H1 (cell line): ENCODE results near the gene LRP3. TPM values are rescaled to one million over a fixed set of nuclear protein-coding genes. Genes with fewer than 3 reads are reported as not detected.

Experiments
- CTCF ChIA-PET: fragments of 300-600 bp; sonication (Branson Sonifier 250); formaldehyde crosslinking; loops from one replicate; lab custom pipeline; 2021; ENCODE audit not compliant: partially characterized antibody; lab: Charles Lee
- POLR2A ChIA-PET: fragments of 300-600 bp; sonication (Branson Sonifier 250); formaldehyde crosslinking; loops from one replicate; lab custom pipeline; 2021; ENCODE audit warnings: inconsistent platforms; ENCODE audit not compliant: partially characterized antibody; lab: Charles Lee
- DNase-seq, 2 experiments: peaks; one replicate each; pipeline versions ENCODE4 v3.0.0 to v3.0.0-alpha.2; 2010 to 2022; ENCODE audit warnings: low spot score in 2 of 2, low read depth in 1 of 2, mixed read lengths in 1 of 2
- FAIRE-seq: peaks from 2 replicates; lab custom pipeline; 2011; peaks lifted over from hg19 to GRCh38; lab: Jason Lieb, UNC
- H2AFZ ChIP-seq: 2 replicates; pipeline ENCODE4 v1.8.1; 2012; ENCODE audit warnings: low read length, inconsistent platforms
- H2AK5ac ChIP-seq: 2 replicates; pipeline ENCODE4 v1.6.1; 2013; ENCODE audit warnings: low read depth, low read length
- H2BK120ac ChIP-seq: replicated peaks from 2 replicates; pipeline ENCODE3; 2013; ENCODE audit warnings: low read depth, low read length, inconsistent platforms
- H2BK12ac ChIP-seq: 2 replicates; pipeline ENCODE4 v1.6.1; 2013; ENCODE audit warnings: low read depth, low read length
- H2BK15ac ChIP-seq: 2 replicates; pipeline ENCODE4 v1.6.1; 2013; ENCODE audit warnings: low read length
- H2BK20ac ChIP-seq: 2 replicates; pipeline ENCODE4 v1.6.1; 2013; ENCODE audit warnings: low read length
- H2BK5ac ChIP-seq: 2 replicates; pipeline ENCODE4 v1.6.1; 2013; ENCODE audit warnings: low read depth, low read length
- H3K14ac ChIP-seq: 2 replicates; pipeline ENCODE4 v1.6.1; 2013; ENCODE audit warnings: inconsistent platforms; ENCODE audit not compliant: insufficient read length
- H3K18ac ChIP-seq: 2 replicates; pipeline ENCODE4 v1.6.1; 2013; ENCODE audit warnings: low read length; ENCODE audit errors: extremely low read depth
- H3K23ac ChIP-seq: 2 replicates; pipeline ENCODE4 v1.6.1; 2013; ENCODE audit warnings: inconsistent platforms; ENCODE audit not compliant: insufficient read length
- H3K23me2 ChIP-seq: 2 replicates; pipeline ENCODE4 v1.6.1; 2013; ENCODE audit warnings: low read depth, low read length
- H3K27ac ChIP-seq: 2 replicates; pipeline ENCODE4 v1.6.1; 2011; ENCODE audit warnings: low read depth, low read length, inconsistent platforms
- H3K27me3 ChIP-seq, 4 experiments: replicated peaks in 1 of 4; 1 replicate in 1 of 4; 2 replicates in 3 of 4; pipeline versions ENCODE4 v1.6.1 to v1.8.1; 2011 to 2013; ENCODE audit warnings: low read length in 3 of 4, mild to moderate bottlenecking in 3 of 4, inconsistent platforms in 2 of 4, mixed read lengths in 2 of 4, moderate library complexity in 1 of 4; ENCODE audit not compliant: control insufficient read depth in 3 of 4, insufficient read depth in 3 of 4; ENCODE audit errors: extremely low read depth in 1 of 4
- H3K36me3 ChIP-seq, 4 experiments: 2 replicates each; pipeline versions ENCODE4 v1.6.1 to v1.8.1; 2011 to 2013; ENCODE audit warnings: mild to moderate bottlenecking in 4 of 4, low read length in 3 of 4, moderate library complexity in 2 of 4, control low read depth in 1 of 4, inconsistent platforms in 1 of 4; ENCODE audit not compliant: insufficient read depth in 4 of 4, control insufficient read depth in 2 of 4
- H3K4ac ChIP-seq: replicated peaks from 2 replicates; pipeline ENCODE3; 2013; ENCODE audit warnings: low read length, low read depth, mixed read lengths, inconsistent platforms; ENCODE audit not compliant: insufficient read length
- H3K4me1 ChIP-seq, 4 experiments: replicated peaks in 1 of 4; 1 replicate in 1 of 4; 2 replicates in 3 of 4; pipeline versions ENCODE4 v1.6.1 to v1.8.1; 2011 to 2013; ENCODE audit warnings: low read length in 3 of 4, inconsistent platforms in 2 of 4, mixed read lengths in 1 of 4; ENCODE audit not compliant: insufficient read depth in 4 of 4, control insufficient read depth in 3 of 4
- H3K4me2 ChIP-seq, 2 experiments: 2 replicates each; pipeline versions ENCODE4 v1.6.1 to v1.8.1; 2011 to 2013; ENCODE audit warnings: low read depth in 2 of 2, low read length in 2 of 2, control low read depth in 1 of 2, inconsistent platforms in 1 of 2, mild to moderate bottlenecking in 1 of 2; ENCODE audit not compliant: insufficient read depth in 1 of 2
- H3K4me3 ChIP-seq, 4 experiments: fragments of 200-600, 300-600 bp in 1 of 4; sonication (generic), shearing (Covaris generic), sonication (Bioruptor Twin) in 1 of 4; 2 replicates each; pipeline versions ENCODE4 v1.5.1 to v1.8.1; 2011 to 2016; ENCODE audit warnings: low read length in 4 of 4, low read depth in 3 of 4, control low read depth in 2 of 4, inconsistent platforms in 2 of 4, mild to moderate bottlenecking in 2 of 4, mixed read lengths in 1 of 4, moderate library complexity in 1 of 4; ENCODE audit not compliant: insufficient read depth in 2 of 4; ENCODE audit errors: extremely low read depth in 1 of 4
- H3K56ac ChIP-seq: replicated peaks from 2 replicates; pipeline ENCODE3; 2013; ENCODE audit warnings: low read depth, mild to moderate bottlenecking, mixed read lengths, low read length, inconsistent platforms; ENCODE audit not compliant: insufficient read length
- H3K79me1 ChIP-seq: 2 replicates; pipeline ENCODE4 v1.6.1; 2013; ENCODE audit warnings: low read depth, low read length, control low read depth
- H3K79me2 ChIP-seq, 2 experiments: 2 replicates each; pipeline versions ENCODE4 v1.6.1 to v1.8.1; 2012 to 2013; ENCODE audit warnings: low read length in 2 of 2, mild to moderate bottlenecking in 2 of 2, inconsistent platforms in 1 of 2; ENCODE audit not compliant: insufficient read depth in 2 of 2, control insufficient read depth in 1 of 2
- H3K9ac ChIP-seq, 4 experiments: replicated peaks in 1 of 4; 1 replicate in 1 of 4; 2 replicates in 3 of 4; pipeline versions ENCODE4 v1.6.1 to v1.8.1; 2011 to 2013; ENCODE audit warnings: low read depth in 3 of 4, low read length in 3 of 4, control low read depth in 2 of 4, mild to moderate bottlenecking in 2 of 4, moderate library complexity in 2 of 4, inconsistent platforms in 1 of 4; ENCODE audit errors: extremely low read depth in 1 of 4
- H3K9me3 ChIP-seq, 2 experiments: 2 replicates each; pipeline versions ENCODE4 v1.6.1 to v1.8.1; 2012 to 2013; ENCODE audit warnings: mild to moderate bottlenecking in 2 of 2, moderate library complexity in 2 of 2, control low read depth in 1 of 2, inconsistent platforms in 1 of 2, low read depth in 1 of 2, low read length in 1 of 2, mixed read lengths in 1 of 2; ENCODE audit not compliant: insufficient read depth in 2 of 2
- H4K20me1 ChIP-seq, 2 experiments: replicated peaks in 1 of 2; 2 replicates each; pipeline versions ENCODE3 to v1.8.1; 2011 to 2013; ENCODE audit warnings: inconsistent platforms in 2 of 2, low read length in 2 of 2, mild to moderate bottlenecking in 1 of 2; ENCODE audit not compliant: insufficient read depth in 2 of 2, control insufficient read depth in 1 of 2
- H4K5ac ChIP-seq: 2 replicates; pipeline ENCODE4 v1.6.1; 2013; ENCODE audit warnings: low read length, low read depth, mixed read lengths, inconsistent platforms; ENCODE audit not compliant: insufficient read length
- H4K8ac ChIP-seq: 2 replicates; pipeline ENCODE4 v1.8.0; 2013; ENCODE audit warnings: mild to moderate bottlenecking, moderate library complexity, low read length, inconsistent platforms; ENCODE audit not compliant: insufficient read depth; ENCODE audit errors: extremely low read depth
- H4K91ac ChIP-seq: replicated peaks from 2 replicates; pipeline ENCODE3; 2013; ENCODE audit warnings: low read length, mixed read lengths, inconsistent platforms; ENCODE audit not compliant: insufficient read length
- BCL11A ChIP-seq, 2 experiments: IDR thresholded peaks; one replicate each; pipeline ENCODE4 v1.6.1; 2011; ENCODE audit warnings: low read depth in 2 of 2, low read length in 2 of 2, mild to moderate bottlenecking in 2 of 2
- WGBS, 2 experiments: shearing (Covaris generic) in 1 of 2; methylation state at CpG; one replicate each; pipeline versions ENCODE4 v1.1.6 to v1.1.7; 2013 to 2015; ENCODE audit warnings: low lambda C conversion rate in 2 of 2, mixed read lengths in 2 of 2, inconsistent platforms in 1 of 2, low coverage in 1 of 2, missing lambda C conversion rate in 1 of 2; ENCODE audit not compliant: insufficient replicate concordance in 2 of 2, insufficient coverage in 1 of 2, insufficient read length in 1 of 2; ENCODE audit errors: extremely low coverage in 1 of 2, missing lambda C conversion rate in 1 of 2; 5-methylcytosine and 5-hydroxymethylcytosine counted together
- polyA plus RNA-seq, 7 experiments: library from polyadenylated mRNA; depleted of rRNA in 3 of 7; stranded (reverse) in 5 of 7; unstranded in 2 of 7; fragments of >200 nt in 5 of 7; fragments of 200-250 nt in 2 of 7; gene quantifications; 1 replicate in 5 of 7; 2 replicates in 1 of 7; 4 replicates in 1 of 7; pipeline versions ENCODE4 v1.2.1 to v1.2.3, GENCODE V29; 2011 to 2013; ENCODE audit warnings: missing spikeins in 2 of 7, mixed read lengths in 2 of 7
- total RNA-seq: library from RNA; stranded (reverse); fragmentation: NEBNext Ultra II Directional; extraction: Animal tissue kit (Norgen Biotek cat#: 25700); gene quantifications from 2 replicates; pipeline ENCODE4 v1.2.1, GENCODE V29; 2021

LRP3 gene
- total and polyA plus RNA-seq, 2 of the 8 experiments (the other 6 are each of a cell fraction or from before 2014, with no cell fraction given) = 30.3 to 33.7 TPM

DNA sequence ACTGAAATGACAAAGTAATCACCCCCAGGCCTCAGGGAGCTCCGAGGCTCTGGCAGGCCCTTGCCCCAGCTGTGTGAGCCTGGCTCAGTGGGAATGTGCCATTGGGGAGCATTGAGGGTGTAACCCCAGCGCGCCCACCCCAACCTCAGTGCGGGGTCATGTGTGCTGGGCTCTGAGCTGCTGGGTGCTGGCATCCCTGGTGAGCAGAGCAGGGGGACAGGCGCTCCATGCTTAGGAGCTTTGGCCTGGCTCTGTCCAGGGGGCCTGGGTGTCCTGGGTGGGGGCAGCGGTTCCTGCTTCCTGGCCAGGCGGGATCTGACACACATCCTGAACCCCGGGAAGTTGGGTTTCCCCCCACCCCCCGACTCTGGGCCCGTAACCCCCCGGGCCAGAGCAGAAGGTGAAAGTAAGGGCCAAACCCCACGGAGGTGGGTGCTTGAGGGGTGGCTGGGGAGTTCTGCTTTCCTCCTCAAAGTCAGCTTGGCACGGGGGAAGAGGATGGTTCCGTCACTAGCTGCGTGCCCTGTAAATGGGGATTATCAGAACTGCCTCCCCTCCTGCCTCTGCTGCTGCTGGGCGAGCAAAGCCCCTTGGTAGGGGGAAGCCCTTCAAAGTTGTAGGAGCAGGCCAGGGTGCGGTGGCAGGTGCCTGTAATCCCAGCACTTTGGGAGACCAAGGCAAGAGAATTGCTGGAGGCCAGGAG, 1.7 kb downstream of the LRP3 start:
- H3K23ac ChIP-seq = no peak overlapping the region
- H2AFZ ChIP-seq = no peak overlapping the region
- no peak overlapping the region for H2BK120ac ChIP-seq
- peak overlapping the region; percentile 44 to 89 (median 56); a peak in 6 of 8 replicates for H3K4me3 ChIP-seq
- H3K56ac ChIP-seq = no peak overlapping the region
- no peak overlapping the region for H2BK12ac ChIP-seq
- H3K9ac ChIP-seq = 0 out of 7 replicates have a peak overlapping the region, but pooled peaks of 1 of the 4 experiments have one; percentile 8
- CTCF ChIA-PET = interaction anchor here (0.9 to 3.9 kb wide), 9 partner anchors 9 to 173 kb away, joined by 3 to 21 read pairs (median 5); no protein-coding TSS in a partner anchor
- no peak overlapping the region for H3K18ac ChIP-seq
- no peak overlapping the region for H4K91ac ChIP-seq
- H4K8ac ChIP-seq = no peak overlapping the region
- peaks cover 3% of the 10 kb centered on the region; the same call in 1 of the 2 replicates for H3K23me2 ChIP-seq
- no peaks in the 10 kb centered on the region for H3K36me3 ChIP-seq
- H3K4ac ChIP-seq = no peak overlapping the region
- no peak overlapping the region for H2BK15ac ChIP-seq
- H3K9me3 ChIP-seq = no peaks in the 10 kb centered on the region
- H3K4me1 ChIP-seq = peaks cover 0 to 4% (median 1%) of the 10 kb centered on the region in 4 experiments; a peak in 4 of 7 replicates
- peak overlapping the region; percentile 57 to 73 for H3K4me2 ChIP-seq
- no peak for FAIRE-seq
- no peak overlapping the region for H2BK20ac ChIP-seq
- peaks cover 0 to 19% (median 10%) of the 10 kb centered on the region in 4 experiments; a peak in 5 of 7 replicates for H3K27me3 ChIP-seq
- no peaks in the 10 kb centered on the region for H3K79me2 ChIP-seq
- no peak overlapping the region for H2BK5ac ChIP-seq
- H4K5ac ChIP-seq = no peak overlapping the region
- H3K14ac ChIP-seq = no peak overlapping the region
- H3K79me1 ChIP-seq = peaks cover 3% of the 10 kb centered on the region; the same call in 1 of the 2 replicates
- no peak for DNase-seq
- H4K20me1 ChIP-seq = peaks cover 0 to 6% of the 10 kb centered on the region in 2 experiments
- no peak overlapping the region for H2AK5ac ChIP-seq
- 85% methylated on average over 12 of the region's 17 CpGs; no CpG with 5 or more reads in 1 of the 2 experiments for WGBS, 2 experiments
- POLR2A ChIA-PET = interaction anchor here (0.7 to 2.2 kb wide), 8 partner anchors 10 to 178 kb away, joined by 3 to 6 read pairs (median 3); partner anchors contain the start of gene CEBPG
- no peak overlapping the region for H3K27ac ChIP-seq
- TF ChIP-seq BCL11A (IDR thresholded peaks at IDR 0.05; ENCODE audit: low read depth in 2 of 2, low read length in 2 of 2) = no peak
